Liver (tissue), 9 donors: ENCODE measurements around the gene KIAA0753. TPM values are rescaled to one million over a fixed set of nuclear protein-coding genes. Genes with fewer than 3 reads are reported as not detected.
A peak's percentile ranks its signal among the peaks of the same experiment; 100 is the strongest.

ENCODE experiments used
- DNase-seq: peaks from one replicate; pipeline ENCODE4 v3.0.0-alpha.2; 2017; ENCODE audit warnings: low spot score
- H3K27ac ChIP-seq, 2 donors: one replicate each; pipeline ENCODE4 v1.7.0; 2013; ENCODE audit warnings: inconsistent platforms in 2 of 2, low read length in 2 of 2, control low read depth in 1 of 2, low read depth in 1 of 2, mild to moderate bottlenecking in 1 of 2
- H3K27me3 ChIP-seq, 4 donors: one replicate each; pipeline versions ENCODE4 v1.6.1 to v1.7.0; 2013; ENCODE audit warnings: low read length in 3 of 4, inconsistent platforms in 1 of 4, mild to moderate bottlenecking in 1 of 4, moderate library complexity in 1 of 4; ENCODE audit not compliant: control insufficient read depth in 4 of 4, insufficient read depth in 4 of 4
- H3K36me3 ChIP-seq, 4 donors: one replicate each; pipeline versions ENCODE4 v1.6.1 to v1.7.0; 2013; ENCODE audit warnings: low read length in 3 of 4, mild to moderate bottlenecking in 3 of 4, low read depth in 1 of 4, moderate library complexity in 1 of 4; ENCODE audit not compliant: control insufficient read depth in 4 of 4, insufficient read depth in 3 of 4
- H3K4me1 ChIP-seq, 4 donors: one replicate each; pipeline versions ENCODE4 v1.6.1 to v1.7.0; 2013; ENCODE audit warnings: low read length in 3 of 4, mild to moderate bottlenecking in 3 of 4, moderate library complexity in 1 of 4; ENCODE audit not compliant: control insufficient read depth in 4 of 4, insufficient read depth in 4 of 4
- H3K4me3 ChIP-seq, 3 donors: one replicate each; pipeline versions ENCODE4 v1.6.1 to v1.7.0; 2013; ENCODE audit warnings: low read length in 3 of 3, control low read depth in 1 of 3, low read depth in 1 of 3, mild to moderate bottlenecking in 1 of 3
- H3K9ac ChIP-seq, 2 donors: one replicate each; pipeline ENCODE4 v1.7.0; 2013; ENCODE audit warnings: low read length in 2 of 2, mild to moderate bottlenecking in 2 of 2, moderate library complexity in 2 of 2, control low read depth in 1 of 2, low read depth in 1 of 2
- H3K9me3 ChIP-seq, 4 donors: one replicate each; pipeline versions ENCODE4 v1.6.1 to v1.7.0; 2013; ENCODE audit warnings: low read length in 3 of 4; ENCODE audit not compliant: control insufficient read depth in 4 of 4
- ATF3 ChIP-seq: IDR thresholded peaks from 2 replicates; pipeline ENCODE4 v1.6.1; 2016; ENCODE audit warnings: antibody characterized with exemption
- CTCF ChIP-seq: fragments of 150-350 bp; IDR thresholded peaks from 2 replicates; pipeline ENCODE4 v1.5.1; 2017; ENCODE audit warnings: improper control_type of control experiment, low read depth, low read length; ENCODE audit not compliant: missing input control
- EGR1 ChIP-seq, 2 donors: IDR thresholded peaks; 2 replicates each; pipeline ENCODE4 v1.6.1; 2016 to 2018; ENCODE audit warnings: antibody characterized with exemption in 2 of 2, low read depth in 2 of 2
- FOXA1 ChIP-seq: IDR thresholded peaks from 2 replicates; pipeline ENCODE4 v1.6.1; 2016; ENCODE audit warnings: antibody characterized with exemption
- FOXA2 ChIP-seq: IDR thresholded peaks from 2 replicates; pipeline ENCODE4 v1.6.1; 2016; ENCODE audit warnings: antibody characterized with exemption
- GABPA ChIP-seq, 2 donors: IDR thresholded peaks in 1 of 2; conservative IDR thresholded peaks in 1 of 2; 2 replicates each; pipeline ENCODE4 v1.6.1; 2016; ENCODE audit warnings: antibody characterized with exemption in 2 of 2, mild to moderate bottlenecking in 1 of 2, moderate library complexity in 1 of 2
- HNF4A ChIP-seq, 2 donors: conservative IDR thresholded peaks; 2 replicates each; pipeline ENCODE4 v1.6.1; 2016; ENCODE audit warnings: antibody characterized with exemption in 2 of 2, mild to moderate bottlenecking in 2 of 2
- HNF4G ChIP-seq: IDR thresholded peaks from 2 replicates; pipeline ENCODE4 v1.6.1; 2016; ENCODE audit warnings: antibody characterized with exemption
- JUND ChIP-seq, 2 donors: IDR thresholded peaks; 2 replicates each; pipeline ENCODE4 v1.6.1; 2016; ENCODE audit warnings: antibody characterized with exemption in 2 of 2
- NR2F2 ChIP-seq: IDR thresholded peaks from 2 replicates; pipeline ENCODE4 v1.6.1; 2016; ENCODE audit warnings: antibody characterized with exemption
- RAD21 ChIP-seq, 2 donors: IDR thresholded peaks; 2 replicates each; pipeline ENCODE4 v1.6.1; 2016; ENCODE audit warnings: antibody characterized with exemption in 2 of 2, mild to moderate bottlenecking in 2 of 2
- RXRA ChIP-seq, 2 donors: IDR thresholded peaks; 2 replicates each; pipeline ENCODE4 v1.6.1; 2017 to 2018; ENCODE audit warnings: antibody characterized with exemption in 2 of 2, mild to moderate bottlenecking in 1 of 2
- SP1 ChIP-seq: IDR thresholded peaks from 2 replicates; pipeline ENCODE4 v1.6.1; 2018; ENCODE audit warnings: antibody characterized with exemption, mild to moderate bottlenecking
- TAF1 ChIP-seq: conservative IDR thresholded peaks from 2 replicates; pipeline ENCODE4 v1.6.1; 2016; ENCODE audit warnings: antibody characterized with exemption, mild to moderate bottlenecking
- YY1 ChIP-seq: IDR thresholded peaks from 2 replicates; pipeline ENCODE4 v1.6.1; 2016; ENCODE audit warnings: antibody characterized with exemption, mild to moderate bottlenecking
- WGBS: extraction: QIAGEN DNeasy Blood & Tissue Kit; methylation state at CpG from one replicate; pipeline ENCODE4 v1.1.7; 2013; 5-methylcytosine and 5-hydroxymethylcytosine counted together
- polyA plus RNA-seq, 2 donors: library from polyadenylated mRNA; stranded (reverse) in 1 of 2; unstranded in 1 of 2; fragments of 200-250 nt in 1 of 2; fragments of >200 nt in 1 of 2; fragmentation: Nextera tagmentation in 1 of 2; extraction: Ambion mirVana in 1 of 2; gene quantifications; one replicate each; pipeline versions ENCODE4 v1.2.1 to v1.2.3, GENCODE V29; 2013 to 2015
- total RNA-seq, 2 donors: library from RNA; depleted of rRNA; stranded (reverse); fragments of >200 nt; gene quantifications; one replicate each; pipeline ENCODE4 v1.2.3, GENCODE V29; 2014
- TF ChIP-seq, protein P1 (sequence below): IDR thresholded peaks from 2 replicates; pipeline ENCODE4 v1.6.1; 2016; ENCODE audit warnings: antibody characterized with exemption
- TF ChIP-seq, protein P2 (sequence below): IDR thresholded peaks from 2 replicates; pipeline ENCODE4 v1.6.1; 2016; ENCODE audit warnings: antibody characterized with exemption, mild to moderate bottlenecking
- TF ChIP-seq, protein P3 (sequence below): IDR thresholded peaks from 2 replicates; pipeline ENCODE4 v1.6.1; 2016; ENCODE audit warnings: antibody characterized with exemption
- donor health status: healthy.
- donor health status: healthy.
- donor health status: healthy.
- donor health status: healthy.
- donor health status: healthy.

The KIAA0753 gene
- total and polyA plus RNA-seq, 4 donors, result 2.0 to 5.9 (median 3.0) TPM

DNA sequence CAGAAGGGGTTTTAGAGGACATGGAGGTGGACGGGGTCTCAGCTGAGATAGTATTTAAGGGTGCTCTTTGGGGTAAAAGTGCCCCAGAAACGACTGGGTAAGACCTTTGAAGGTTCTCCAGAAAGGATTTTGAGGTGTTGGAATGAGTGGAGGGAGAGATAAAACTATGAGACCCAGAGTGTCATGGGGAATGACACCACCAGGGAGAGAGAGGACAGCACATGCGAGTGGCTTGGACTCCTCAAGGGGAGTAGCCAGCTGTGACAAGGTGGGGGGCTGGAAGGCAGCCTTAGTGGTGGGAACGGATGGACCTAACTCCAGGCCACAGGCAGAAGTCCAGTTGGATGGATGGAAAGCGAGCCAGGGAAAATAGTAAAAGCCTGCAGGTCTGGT, 64.9 kb downstream of the KIAA0753 start:
- H3K36me3 ChIP-seq, result peaks cover 0 to 11% (median 5%) of the 10 kb centered on the region in 4 donors
- no peak for DNase-seq
- no peak for TF ChIP-seq HNF4G
- H3K4me1 ChIP-seq, result no peaks in the 10 kb centered on the region
- H3K4me3 ChIP-seq, result no peak overlapping the region
- no peak overlapping the region for H3K9ac ChIP-seq
- 82% methylated on average over 5 of the region's 5 CpGs for WGBS
- no peaks in the 10 kb centered on the region for H3K9me3 ChIP-seq
- H3K27ac ChIP-seq, result no peak overlapping the region
- no peaks in the 10 kb centered on the region for H3K27me3 ChIP-seq

GRCh38 chr17:6574687-6575595, 65.6 kb downstream of the KIAA0753 start:
- no peak overlapping the region for H3K9ac ChIP-seq
- no peak overlapping the region for H3K4me3 ChIP-seq
- H3K27ac ChIP-seq, result peak overlapping the region in 1 of 2 donors; percentile 2
- DNase-seq, result no peak
- peaks cover 0 to 11% (median 5%) of the 10 kb centered on the region in 4 donors for H3K36me3 ChIP-seq
- TF ChIP-seq GABPA (IDR thresholded peaks at IDR 0.05 in 1 of 2, conservative IDR thresholded peaks at IDR 0.05 in 1 of 2), result no peak
- TF ChIP-seq ATF3, result no peak
- TF ChIP-seq, protein P1, sequence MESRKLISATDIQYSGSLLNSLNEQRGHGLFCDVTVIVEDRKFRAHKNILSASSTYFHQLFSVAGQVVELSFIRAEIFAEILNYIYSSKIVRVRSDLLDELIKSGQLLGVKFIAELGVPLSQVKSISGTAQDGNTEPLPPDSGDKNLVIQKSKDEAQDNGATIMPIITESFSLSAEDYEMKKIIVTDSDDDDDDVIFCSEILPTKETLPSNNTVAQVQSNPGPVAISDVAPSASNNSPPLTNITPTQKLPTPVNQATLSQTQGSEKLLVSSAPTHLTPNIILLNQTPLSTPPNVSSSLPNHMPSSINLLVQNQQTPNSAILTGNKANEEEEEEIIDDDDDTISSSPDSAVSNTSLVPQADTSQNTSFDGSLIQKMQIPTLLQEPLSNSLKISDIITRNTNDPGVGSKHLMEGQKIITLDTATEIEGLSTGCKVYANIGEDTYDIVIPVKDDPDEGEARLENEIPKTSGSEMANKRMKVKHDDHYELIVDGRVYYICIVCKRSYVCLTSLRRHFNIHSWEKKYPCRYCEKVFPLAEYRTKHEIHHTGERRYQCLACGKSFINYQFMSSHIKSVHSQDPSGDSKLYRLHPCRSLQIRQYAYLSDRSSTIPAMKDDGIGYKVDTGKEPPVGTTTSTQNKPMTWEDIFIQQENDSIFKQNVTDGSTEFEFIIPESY, result no peak
- TF ChIP-seq NR2F2, result peak; percentile 53
- TF ChIP-seq TAF1, result no peak
- TF ChIP-seq SP1, result no peak
- TF ChIP-seq EGR1 (IDR thresholded peaks at IDR 0.05; ENCODE audit: low read depth in 2 of 2), result no peak
- no peak for TF ChIP-seq CTCF
- TF ChIP-seq YY1, result no peak
- TF ChIP-seq FOXA1, result no peak
- peak in 1 of 2 donors; percentile 16 for TF ChIP-seq RAD21 (IDR thresholded peaks at IDR 0.05)
- no peak for TF ChIP-seq JUND (IDR thresholded peaks at IDR 0.05)
- TF ChIP-seq, protein P2, sequence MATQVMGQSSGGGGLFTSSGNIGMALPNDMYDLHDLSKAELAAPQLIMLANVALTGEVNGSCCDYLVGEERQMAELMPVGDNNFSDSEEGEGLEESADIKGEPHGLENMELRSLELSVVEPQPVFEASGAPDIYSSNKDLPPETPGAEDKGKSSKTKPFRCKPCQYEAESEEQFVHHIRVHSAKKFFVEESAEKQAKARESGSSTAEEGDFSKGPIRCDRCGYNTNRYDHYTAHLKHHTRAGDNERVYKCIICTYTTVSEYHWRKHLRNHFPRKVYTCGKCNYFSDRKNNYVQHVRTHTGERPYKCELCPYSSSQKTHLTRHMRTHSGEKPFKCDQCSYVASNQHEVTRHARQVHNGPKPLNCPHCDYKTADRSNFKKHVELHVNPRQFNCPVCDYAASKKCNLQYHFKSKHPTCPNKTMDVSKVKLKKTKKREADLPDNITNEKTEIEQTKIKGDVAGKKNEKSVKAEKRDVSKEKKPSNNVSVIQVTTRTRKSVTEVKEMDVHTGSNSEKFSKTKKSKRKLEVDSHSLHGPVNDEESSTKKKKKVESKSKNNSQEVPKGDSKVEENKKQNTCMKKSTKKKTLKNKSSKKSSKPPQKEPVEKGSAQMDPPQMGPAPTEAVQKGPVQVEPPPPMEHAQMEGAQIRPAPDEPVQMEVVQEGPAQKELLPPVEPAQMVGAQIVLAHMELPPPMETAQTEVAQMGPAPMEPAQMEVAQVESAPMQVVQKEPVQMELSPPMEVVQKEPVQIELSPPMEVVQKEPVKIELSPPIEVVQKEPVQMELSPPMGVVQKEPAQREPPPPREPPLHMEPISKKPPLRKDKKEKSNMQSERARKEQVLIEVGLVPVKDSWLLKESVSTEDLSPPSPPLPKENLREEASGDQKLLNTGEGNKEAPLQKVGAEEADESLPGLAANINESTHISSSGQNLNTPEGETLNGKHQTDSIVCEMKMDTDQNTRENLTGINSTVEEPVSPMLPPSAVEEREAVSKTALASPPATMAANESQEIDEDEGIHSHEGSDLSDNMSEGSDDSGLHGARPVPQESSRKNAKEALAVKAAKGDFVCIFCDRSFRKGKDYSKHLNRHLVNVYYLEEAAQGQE, result no peak
- no peak for TF ChIP-seq HNF4G
- TF ChIP-seq RXRA (IDR thresholded peaks at IDR 0.05), result peak in 1 of 2 donors; percentile 28
- TF ChIP-seq HNF4A (conservative IDR thresholded peaks at IDR 0.05), result no peak
- TF ChIP-seq FOXA2, result no peak
- TF ChIP-seq, protein P3, sequence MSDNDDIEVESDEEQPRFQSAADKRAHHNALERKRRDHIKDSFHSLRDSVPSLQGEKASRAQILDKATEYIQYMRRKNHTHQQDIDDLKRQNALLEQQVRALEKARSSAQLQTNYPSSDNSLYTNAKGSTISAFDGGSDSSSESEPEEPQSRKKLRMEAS, result no peak
- H3K9me3 ChIP-seq, result no peaks in the 10 kb centered on the region
- 61% methylated on average over 23 of the region's 23 CpGs for WGBS
- H3K27me3 ChIP-seq, result no peaks in the 10 kb centered on the region
- H3K4me1 ChIP-seq, result no peaks in the 10 kb centered on the region
